Pons (tissue), 1 donor: ENCODE results near the gene DGLUCY.
"Not testable (repeated sequence)": the region's sequence is repeated elsewhere in the genome, so short reads cannot be mapped to it uniquely, and the experiment has no call there.

Experiments
- DNase-seq: peaks from one replicate; pipeline ENCODE4 v3.0.0-alpha.2; 2016; ENCODE audit warnings: low spot score

Gene DGLUCY

GRCh38 chr14:91113829-91114078 is at the start of gene DGLUCY:
Gene DGLUCY, plus strand, starts transcription at chr14:91114073. Its CDS starts 46,222 bp downstream, at chr14:91160295.
- DNase-seq: no peak

GRCh38 chr14:91065266-91065665 is 48.6 kb upstream of the DGLUCY start:
- no peak for DNase-seq

- no peak for DNase-seq
These were observed 46.7 kb upstream of the DGLUCY start for GRCh38 chr14:91067186-91067585.

GRCh38 chr14:91068642-91069041 is 45.2 kb upstream of the DGLUCY start:
- no peak for DNase-seq

GRCh38 chr14:91070572-91070971 is 43.3 kb upstream of the DGLUCY start:
- no peak for DNase-seq

GRCh38 chr14:91075553-91075952 is 38.3 kb upstream of the DGLUCY start:
- DNase-seq: no peak

GRCh38 chr14:91078095-91078737 is 35.7 kb upstream of the DGLUCY start:
- no peak for DNase-seq

- no peak for DNase-seq
These were observed 33.8 kb upstream of the DGLUCY start for GRCh38 chr14:91080071-91080470.

- DNase-seq: no peak
These were observed 31.6 kb upstream of the DGLUCY start for GRCh38 chr14:91082282-91082681.

- DNase-seq: no peak
These were observed 29.4 kb upstream of the DGLUCY start for GRCh38 chr14:91084516-91084915.

- not testable (repeated sequence) for DNase-seq
These were observed 26.4 kb upstream of the DGLUCY start for GRCh38 chr14:91087470-91087869.

- no peak for DNase-seq
These were observed 25.2 kb upstream of the DGLUCY start for GRCh38 chr14:91088585-91089235.

- DNase-seq: no peak
These were observed 23.8 kb upstream of the DGLUCY start for GRCh38 chr14:91089958-91090535.

- DNase-seq: no peak
These were observed 23.1 kb upstream of the DGLUCY start for GRCh38 chr14:91090743-91091142.

GRCh38 chr14:91092073-91092472 is 21.8 kb upstream of the DGLUCY start:
- no peak for DNase-seq

- not testable (repeated sequence) for DNase-seq
These were observed 20.0 kb upstream of the DGLUCY start for GRCh38 chr14:91093743-91094472.

GRCh38 chr14:91094772-91095171 is 19.1 kb upstream of the DGLUCY start:
- DNase-seq: no peak

GRCh38 chr14:91095178-91095577 is 18.7 kb upstream of the DGLUCY start:
- no peak for DNase-seq

GRCh38 chr14:91097657-91098056 is 16.2 kb upstream of the DGLUCY start:
- not testable (repeated sequence) for DNase-seq

- DNase-seq: no peak
These were observed 15.3 kb upstream of the DGLUCY start for GRCh38 chr14:91098591-91098990.

- no peak for DNase-seq
These were observed 13.8 kb upstream of the DGLUCY start for GRCh38 chr14:91100102-91100501.

- no peak for DNase-seq
These were observed 10.8 kb upstream of the DGLUCY start for GRCh38 chr14:91103116-91103515.
